Mucosa of descending colon (tissue), 3 donors: Measurements from ENCODE around the gene OTOS. TPM values are rescaled to one million over a fixed set of nuclear protein-coding genes. Genes with fewer than 3 reads are reported as not detected.
A peak's percentile ranks its signal among the peaks of the same experiment; 100 is the strongest.

Experiments
- ATAC-seq: fragments of 200-7000 bp; cut with Tn5 transposase; one replicate; pipeline ENCODE4 v1.9.1; 2020; ENCODE audit warnings: mild to moderate bottlenecking, moderate library complexity
- DNase-seq, 3 donors: peaks; one replicate each; pipeline ENCODE4 v3.0.0-alpha.2; 2020
- H3K36me3 ChIP-seq: fragments of 200-600 bp; one replicate; pipeline ENCODE4 v1.8.0; 2021; ENCODE audit warnings: low read depth, mild to moderate bottlenecking
- H3K4me1 ChIP-seq: fragments of 200-600 bp; one replicate; pipeline ENCODE4 v1.8.0; 2021; ENCODE audit warnings: low read depth, mild to moderate bottlenecking
- H3K4me3 ChIP-seq: fragments of 200-600 bp; one replicate; pipeline ENCODE4 v1.8.0; 2021; ENCODE audit warnings: mild to moderate bottlenecking
- H3K9me3 ChIP-seq: fragments of 200-600 bp; one replicate; pipeline ENCODE4 v1.8.0; 2021; ENCODE audit warnings: mild to moderate bottlenecking
- intact Hi-C, 2 donors: fragments of 100-400 bp; cut with DNase I in 1 of 2; cut with micrococcal nuclease in 1 of 2; formaldehyde crosslinking; loops; one replicate each; pipeline versions ENCODE4 v1.11.0 to v1.11.1; 2022; cut with DNase I, micrococcal nuclease
- total RNA-seq, 3 donors: library from RNA; stranded (reverse); fragmentation: NEBNext Ultra II Directional in 2 of 3; extraction: Animal tissue kit (Norgen Biotek cat#: 25700) in 2 of 3; gene quantifications; one replicate each; pipeline versions ENCODE4 v1.2.1 to v1.2.4, GENCODE V29; 2021 to 2023
- TF ChIP-seq, protein P1 (sequence below): fragments of 200-600 bp; IDR thresholded peaks from one replicate; pipeline ENCODE4 v1.8.0; 2022; ENCODE audit warnings: antibody characterized with exemption, mild to moderate bottlenecking
- donor health status: DM: no; HTN: no; CAD: no; lungs with moderate emphysema.
- donor health status: DM: no; HTN: no; CAD: no.
- donor health status: DM: no; HTN: yes; CAD: no.

Gene OTOS
- total RNA-seq, 3 donors from 2014 or later: not detected

DNA sequence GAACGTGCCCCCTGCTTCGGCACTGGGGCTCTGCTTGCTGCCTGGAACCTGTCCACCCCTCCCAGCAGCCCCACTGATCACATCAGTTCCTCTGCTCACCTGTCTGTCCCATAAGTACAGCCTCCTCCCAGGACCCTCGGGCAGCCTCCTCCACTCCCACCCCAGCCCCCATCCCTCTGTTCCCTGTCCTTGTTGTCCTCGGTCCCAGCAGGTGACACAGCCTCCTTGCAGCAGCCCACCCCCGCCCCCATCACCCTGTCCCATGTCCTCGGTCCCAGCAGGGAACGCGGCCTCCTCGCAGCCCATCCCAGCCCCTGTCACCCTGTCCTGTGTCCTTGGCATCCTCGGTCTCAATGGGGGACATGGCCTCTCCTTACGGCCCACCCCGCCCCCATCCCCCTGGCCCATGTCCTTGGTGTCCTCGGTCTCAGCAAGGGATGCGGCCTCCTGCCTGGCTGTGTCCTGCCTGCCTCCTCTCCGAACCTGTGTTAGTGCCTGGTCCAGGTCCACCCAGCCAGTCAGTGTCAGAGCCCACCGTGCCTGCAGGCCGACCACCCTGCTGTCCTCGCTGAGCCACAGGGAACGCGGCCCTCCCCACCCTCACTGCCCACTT is 4.3 kb upstream of the OTOS start:
- Histone ChIP-seq H3K4me3 (no peak overlapping the region), H3K36me3 (no peaks in the 10 kb centered on the region), H3K9me3 (no peaks in the 10 kb centered on the region), H3K4me1 (no peaks in the 10 kb centered on the region)
- DNase-seq (peak in 1 of 3 donors; percentile 36), ATAC-seq (no peak)
- intact Hi-C loops: loop anchor here (5.0 to 10.0 kb wide), 2 partner anchors 80 to 87 kb away; no protein-coding TSS in a partner anchor
- TF ChIP-seq, protein P1, sequence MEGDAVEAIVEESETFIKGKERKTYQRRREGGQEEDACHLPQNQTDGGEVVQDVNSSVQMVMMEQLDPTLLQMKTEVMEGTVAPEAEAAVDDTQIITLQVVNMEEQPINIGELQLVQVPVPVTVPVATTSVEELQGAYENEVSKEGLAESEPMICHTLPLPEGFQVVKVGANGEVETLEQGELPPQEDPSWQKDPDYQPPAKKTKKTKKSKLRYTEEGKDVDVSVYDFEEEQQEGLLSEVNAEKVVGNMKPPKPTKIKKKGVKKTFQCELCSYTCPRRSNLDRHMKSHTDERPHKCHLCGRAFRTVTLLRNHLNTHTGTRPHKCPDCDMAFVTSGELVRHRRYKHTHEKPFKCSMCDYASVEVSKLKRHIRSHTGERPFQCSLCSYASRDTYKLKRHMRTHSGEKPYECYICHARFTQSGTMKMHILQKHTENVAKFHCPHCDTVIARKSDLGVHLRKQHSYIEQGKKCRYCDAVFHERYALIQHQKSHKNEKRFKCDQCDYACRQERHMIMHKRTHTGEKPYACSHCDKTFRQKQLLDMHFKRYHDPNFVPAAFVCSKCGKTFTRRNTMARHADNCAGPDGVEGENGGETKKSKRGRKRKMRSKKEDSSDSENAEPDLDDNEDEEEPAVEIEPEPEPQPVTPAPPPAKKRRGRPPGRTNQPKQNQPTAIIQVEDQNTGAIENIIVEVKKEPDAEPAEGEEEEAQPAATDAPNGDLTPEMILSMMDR: no peak

- intact Hi-C loops: loop anchor here (5.0 to 10.0 kb wide), 2 partner anchors 79 to 87 kb away; no protein-coding TSS in a partner anchor
- no peaks in the 10 kb centered on the region for H3K9me3 ChIP-seq
- peak; percentile 92 for ATAC-seq
- H3K4me1 ChIP-seq: no peaks in the 10 kb centered on the region
- H3K36me3 ChIP-seq: no peaks in the 10 kb centered on the region
- no peak overlapping the region for H3K4me3 ChIP-seq
- DNase-seq: peak; percentile 68 to 83 (median 79)
- TF ChIP-seq, protein P1: peak; percentile 88
Measured at GRCh38 chr2:240143801-240144648, 3.6 kb upstream of the OTOS start.

DNA sequence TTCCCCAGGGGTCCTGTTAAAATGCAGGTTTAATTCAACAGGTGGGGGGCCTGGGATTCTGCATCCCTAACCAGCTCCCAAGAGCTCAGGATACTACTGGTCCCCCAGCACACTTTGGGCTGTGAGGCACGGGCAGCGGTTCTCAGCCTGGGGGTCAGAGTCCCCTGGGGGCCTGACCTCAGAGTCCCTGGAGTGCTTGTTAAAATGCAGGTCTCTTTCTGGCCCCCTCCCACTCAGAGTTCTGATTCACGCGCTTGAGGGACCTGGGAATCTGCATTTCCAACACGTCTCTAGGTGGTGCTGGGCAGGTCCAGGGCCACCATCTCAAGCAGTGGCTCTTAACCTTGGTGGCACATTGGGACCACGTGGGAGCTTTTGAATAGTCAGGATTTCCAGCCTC is 2.8 kb upstream of the OTOS start:
- Histone ChIP-seq H3K36me3 (no peaks in the 10 kb centered on the region), H3K9me3 (no peaks in the 10 kb centered on the region), H3K4me1 (no peaks in the 10 kb centered on the region), H3K4me3 (no peak overlapping the region)
- TF ChIP-seq, protein P1: no peak
- intact Hi-C loops: loop anchor here (5.0 to 10.0 kb wide), 2 partner anchors 78 to 86 kb away; no protein-coding TSS in a partner anchor
- DNase-seq (peak in 1 of 3 donors; percentile 11), ATAC-seq (no peak)

DNA sequence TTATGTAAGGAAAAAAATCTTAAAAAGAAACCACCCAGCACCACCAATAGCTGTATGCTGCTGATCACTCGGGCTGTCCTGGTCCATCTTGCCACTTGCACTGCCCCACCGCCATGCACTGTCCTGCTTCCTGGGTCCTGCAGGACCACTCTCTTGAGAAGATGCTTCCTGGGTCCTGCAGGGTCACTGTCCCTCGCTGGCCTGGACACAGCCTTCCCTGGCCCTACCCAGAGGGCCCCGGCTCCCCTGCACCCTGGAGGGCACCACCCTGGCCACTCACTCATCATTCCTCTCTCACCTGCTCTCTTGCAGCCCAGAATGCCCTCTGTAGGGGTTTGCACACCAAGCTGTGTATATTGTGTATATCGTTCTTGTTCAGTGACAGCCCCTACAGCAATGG is 2.4 kb upstream of the OTOS start:
- TF ChIP-seq, protein P1: no peak
- Histone ChIP-seq H3K9me3 (no peaks in the 10 kb centered on the region), H3K36me3 (no peaks in the 10 kb centered on the region), H3K4me1 (no peaks in the 10 kb centered on the region), H3K4me3 (no peak overlapping the region)
- peak in 2 of 3 donors; percentile 12 to 14 for DNase-seq
- no peak for ATAC-seq
- intact Hi-C loops: loop anchor here (5.0 to 10.0 kb wide), 2 partner anchors 78 to 86 kb away; no protein-coding TSS in a partner anchor

DNA sequence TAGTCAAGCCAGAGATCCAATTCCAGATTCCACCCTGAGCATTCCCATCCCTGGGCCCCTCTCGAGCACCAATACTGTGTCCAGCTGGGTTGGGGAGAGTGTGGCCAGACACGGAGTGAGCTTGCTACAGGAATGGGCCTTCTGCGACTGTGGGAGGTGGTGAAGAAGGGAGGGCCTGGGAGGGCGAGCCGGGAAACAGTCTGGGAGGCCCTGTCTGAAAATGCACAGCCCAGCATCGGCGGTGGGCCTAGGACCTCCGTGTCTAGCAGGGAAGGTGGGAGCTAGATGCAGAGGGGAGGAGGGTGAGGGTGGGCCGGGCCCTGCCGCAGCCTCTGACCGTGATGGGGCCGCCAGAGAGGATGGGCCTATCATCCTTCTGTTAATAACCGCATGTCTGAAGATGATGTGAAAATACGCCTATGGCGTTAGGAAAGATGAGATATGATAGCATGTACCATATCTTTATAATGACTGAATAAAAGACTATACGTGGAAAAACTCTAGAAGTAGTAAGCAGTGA is 1.9 kb upstream of the OTOS start:
- H3K4me1 ChIP-seq: no peaks in the 10 kb centered on the region
- ATAC-seq: no peak

More for the DNA sequence above, 1.9 kb upstream of the OTOS start:
- TF ChIP-seq, protein P1: no peak
- DNase-seq: peak in 2 of 3 donors; percentile 7 to 31
- intact Hi-C loops: loop anchor here (5.0 to 10.0 kb wide), 2 partner anchors 78 to 85 kb away; no protein-coding TSS in a partner anchor
- Histone ChIP-seq H3K36me3 (no peaks in the 10 kb centered on the region), H3K9me3 (no peaks in the 10 kb centered on the region), H3K4me3 (no peak overlapping the region)
